Measurements from ENCODE around the gene TM2D1.

TM2D1 gene

GRCh38 chr1:61680500-61680899, 44.4 kb downstream of the TM2D1 start:
- TF ChIP-seq GATA2 (IDR thresholded peaks at IDR 0.05; ENCODE audit: low read depth, low read length) (no peak), GATA3 (IDR thresholded peaks at IDR 0.05; ENCODE audit: low read depth, low read length) (no peak)

GRCh38 chr1:61674221-61674620, 50.7 kb downstream of the TM2D1 start:
- TF ChIP-seq GATA2 (IDR thresholded peaks at IDR 0.05; ENCODE audit: low read depth, low read length) (no peak), GATA3 (IDR thresholded peaks at IDR 0.05; ENCODE audit: low read depth, low read length) (no peak)

GRCh38 chr1:61672376-61672775, 52.6 kb downstream of the TM2D1 start:
- TF ChIP-seq GATA2 (IDR thresholded peaks at IDR 0.05; ENCODE audit: low read depth, low read length) (no peak), GATA3 (IDR thresholded peaks at IDR 0.05; ENCODE audit: low read depth, low read length) (no peak)

- no peak for TF ChIP-seq GATA2 (IDR thresholded peaks at IDR 0.05; ENCODE audit: low read depth, low read length)
- TF ChIP-seq GATA3 (IDR thresholded peaks at IDR 0.05; ENCODE audit: low read depth, low read length): no peak
Measured at GRCh38 chr1:61670445-61670844, 54.5 kb downstream of the TM2D1 start.

- no peak for TF ChIP-seq GATA2 (IDR thresholded peaks at IDR 0.05; ENCODE audit: low read depth, low read length)
- TF ChIP-seq GATA3 (IDR thresholded peaks at IDR 0.05; ENCODE audit: low read depth, low read length): no peak
Measured at GRCh38 chr1:61670016-61670415, 54.9 kb downstream of the TM2D1 start.

- TF ChIP-seq GATA3 (IDR thresholded peaks at IDR 0.05; ENCODE audit: low read depth, low read length): no peak
- TF ChIP-seq GATA2 (IDR thresholded peaks at IDR 0.05; ENCODE audit: low read depth, low read length): no peak
Measured at GRCh38 chr1:61659061-61659460, 65.9 kb downstream of the TM2D1 start.

- TF ChIP-seq GATA3 (IDR thresholded peaks at IDR 0.05; ENCODE audit: low read depth, low read length): no peak
- no peak for TF ChIP-seq GATA2 (IDR thresholded peaks at IDR 0.05; ENCODE audit: low read depth, low read length)
Measured at GRCh38 chr1:61655453-61655852, 69.5 kb downstream of the TM2D1 start.

- TF ChIP-seq GATA2 (IDR thresholded peaks at IDR 0.05; ENCODE audit: low read depth, low read length) (no peak), GATA3 (IDR thresholded peaks at IDR 0.05; ENCODE audit: low read depth, low read length) (no peak)
Measured at GRCh38 chr1:61654067-61654466, 70.9 kb downstream of the TM2D1 start.

GRCh38 chr1:61648983-61649742, 75.8 kb downstream of the TM2D1 start:
- no peak for TF ChIP-seq GATA3 (IDR thresholded peaks at IDR 0.05; ENCODE audit: low read depth, low read length)
- no peak for TF ChIP-seq GATA2 (IDR thresholded peaks at IDR 0.05; ENCODE audit: low read depth, low read length)

- TF ChIP-seq GATA2 (IDR thresholded peaks at IDR 0.05; ENCODE audit: low read depth, low read length) (no peak), GATA3 (IDR thresholded peaks at IDR 0.05; ENCODE audit: low read depth, low read length) (no peak)
Measured at GRCh38 chr1:61647142-61647541, 77.8 kb downstream of the TM2D1 start.

- TF ChIP-seq GATA2 (IDR thresholded peaks at IDR 0.05; ENCODE audit: low read depth, low read length) (no peak), GATA3 (IDR thresholded peaks at IDR 0.05; ENCODE audit: low read depth, low read length) (no peak)
Measured at GRCh38 chr1:61645476-61645875, 79.5 kb downstream of the TM2D1 start.

GRCh38 chr1:61644303-61644702, 80.6 kb downstream of the TM2D1 start:
- TF ChIP-seq GATA2 (IDR thresholded peaks at IDR 0.05; ENCODE audit: low read depth, low read length) (no peak), GATA3 (IDR thresholded peaks at IDR 0.05; ENCODE audit: low read depth, low read length) (no peak)

GRCh38 chr1:61642475-61643232, 82.3 kb downstream of the TM2D1 start:
- TF ChIP-seq GATA2 (IDR thresholded peaks at IDR 0.05; ENCODE audit: low read depth, low read length): no peak
- no peak for TF ChIP-seq GATA3 (IDR thresholded peaks at IDR 0.05; ENCODE audit: low read depth, low read length)

- TF ChIP-seq GATA3 (IDR thresholded peaks at IDR 0.05; ENCODE audit: low read depth, low read length): no peak
- no peak for TF ChIP-seq GATA2 (IDR thresholded peaks at IDR 0.05; ENCODE audit: low read depth, low read length)
Measured at GRCh38 chr1:61641578-61642336, 83.2 kb downstream of the TM2D1 start.

All from SH-SY5Y (cell line).